WTC11 (cell line): ENCODE results near the gene TBC1D24. TPM values are rescaled to one million over a fixed set of nuclear protein-coding genes. Genes with fewer than 3 reads are reported as not detected.

Experiments
- ARID4B ChIP-seq: sonication (generic); formaldehyde crosslinking; IDR thresholded peaks from 2 replicates; pipeline ENCODE4 v1.8.0; 2023; ENCODE audit warnings: missing genetic modification reagents, mild to moderate bottlenecking, borderline replicate concordance
- ATF2 ChIP-seq: sonication (generic); formaldehyde crosslinking; IDR thresholded peaks from 2 replicates; pipeline ENCODE4 v1.8.1; 2022; ENCODE audit warnings: low read depth, missing genetic modification reagents, borderline replicate concordance
- ATF3 ChIP-seq: sonication (generic); formaldehyde crosslinking; conservative IDR thresholded peaks from 2 replicates; pipeline ENCODE4 v1.8.1; 2022; ENCODE audit warnings: mild to moderate bottlenecking, missing genetic modification reagents
- CBFB ChIP-seq: sonication (generic); formaldehyde crosslinking; IDR thresholded peaks from 2 replicates; pipeline ENCODE4 v1.8.1; 2022; ENCODE audit warnings: mild to moderate bottlenecking, low read depth, missing genetic modification reagents
- CDX4 ChIP-seq: fragments of 250-450 bp; sonication (Bioruptor Pico); IDR thresholded peaks from 2 replicates; pipeline ENCODE4 v1.9.0; 2021; ENCODE audit warnings: moderate library complexity, mild to moderate bottlenecking, inconsistent platforms, borderline replicate concordance
- CREB1 ChIP-seq: sonication (generic); formaldehyde crosslinking; IDR thresholded peaks from 2 replicates; pipeline ENCODE4 v1.8.0; 2023; ENCODE audit warnings: mild to moderate bottlenecking, missing genetic modification reagents
- GABPB1 ChIP-seq: sonication (generic); formaldehyde crosslinking; IDR thresholded peaks from 2 replicates; pipeline ENCODE4 v1.8.1; 2023; ENCODE audit warnings: mild to moderate bottlenecking, missing genetic modification reagents
- GTF2I ChIP-seq: fragments of 250-450 bp; sonication (Bioruptor Pico); conservative IDR thresholded peaks from 2 replicates; pipeline ENCODE4 v1.4.0; 2021; ENCODE audit warnings: mild to moderate bottlenecking
- JUN ChIP-seq: sonication (generic); formaldehyde crosslinking; IDR thresholded peaks from 2 replicates; pipeline ENCODE4 v1.8.0; 2023; ENCODE audit warnings: mild to moderate bottlenecking, missing genetic modification reagents
- KAT7 ChIP-seq: sonication (generic); formaldehyde crosslinking; IDR thresholded peaks from 2 replicates; pipeline ENCODE4 v1.8.1; 2023; ENCODE audit warnings: missing genetic modification reagents, mild to moderate bottlenecking, borderline replicate concordance
- MXD4 ChIP-seq: fragments of 250-450 bp; sonication (Bioruptor Pico); IDR thresholded peaks from 2 replicates; pipeline ENCODE4 v1.8.0; 2021; ENCODE audit warnings: mild to moderate bottlenecking, moderate library complexity, borderline replicate concordance
- MYBL2 ChIP-seq: sonication (generic); formaldehyde crosslinking; IDR thresholded peaks from 2 replicates; pipeline ENCODE4 v1.8.1; 2023; ENCODE audit warnings: mild to moderate bottlenecking, moderate library complexity, missing genetic modification reagents
- NFATC4 ChIP-seq: fragments of 250-450 bp; sonication (Bioruptor Pico); IDR thresholded peaks from 2 replicates; pipeline ENCODE4 v1.9.0; 2021; ENCODE audit warnings: mild to moderate bottlenecking
- NFYB ChIP-seq: sonication (generic); formaldehyde crosslinking; conservative IDR thresholded peaks from 2 replicates; pipeline ENCODE4 v1.8.0; 2022; ENCODE audit warnings: low read depth, missing genetic modification reagents
- OVOL2 ChIP-seq: fragments of 250-450 bp; sonication (Bioruptor Pico); IDR thresholded peaks from 2 replicates; pipeline ENCODE4 v1.9.0; 2021; ENCODE audit warnings: mild to moderate bottlenecking, borderline replicate concordance
- PREB ChIP-seq: sonication (generic); formaldehyde crosslinking; IDR thresholded peaks from 2 replicates; pipeline ENCODE4 v1.8.1; 2022; ENCODE audit warnings: mild to moderate bottlenecking, missing genetic modification reagents, moderate library complexity, borderline replicate concordance
- SOX15 ChIP-seq: fragments of 250-450 bp; sonication (Bioruptor Pico); IDR thresholded peaks from 2 replicates; pipeline ENCODE4 v1.9.0; 2021; ENCODE audit warnings: mild to moderate bottlenecking
- TCF7 ChIP-seq: sonication (generic); formaldehyde crosslinking; IDR thresholded peaks from 2 replicates; pipeline ENCODE4 v1.8.0; 2022; ENCODE audit warnings: mild to moderate bottlenecking, low read depth, missing genetic modification reagents, moderate library complexity
- TEAD1 ChIP-seq: sonication (generic); formaldehyde crosslinking; IDR thresholded peaks from 2 replicates; pipeline ENCODE4 v1.8.0; 2022; ENCODE audit warnings: mild to moderate bottlenecking, missing genetic modification reagents
- USF2 ChIP-seq: sonication (generic); formaldehyde crosslinking; IDR thresholded peaks from 2 replicates; pipeline ENCODE4 v1.8.1; 2023; ENCODE audit warnings: mild to moderate bottlenecking, missing genetic modification reagents, moderate library complexity
- ZNF263 ChIP-seq: sonication (generic); formaldehyde crosslinking; IDR thresholded peaks from 2 replicates; pipeline ENCODE4 v1.8.1; 2022; ENCODE audit warnings: low read depth, mild to moderate bottlenecking, moderate library complexity, missing genetic modification reagents
- ZNF416 ChIP-seq: fragments of 250-450 bp; sonication (Bioruptor Pico); IDR thresholded peaks from 2 replicates; pipeline ENCODE4 v1.9.0; 2021; ENCODE audit warnings: mild to moderate bottlenecking, inconsistent platforms
- ZNF423 ChIP-seq: fragments of 250-450 bp; sonication (Bioruptor Pico); IDR thresholded peaks from 2 replicates; pipeline ENCODE4 v2.1.2; 2022; ENCODE audit warnings: mild to moderate bottlenecking, moderate library complexity
- ZNF532 ChIP-seq: fragments of 250-450 bp; sonication (Bioruptor Pico); IDR thresholded peaks from 2 replicates; pipeline ENCODE4 v1.9.0; 2021; ENCODE audit warnings: mild to moderate bottlenecking, borderline replicate concordance
- total RNA-seq: library from RNA; stranded (reverse); gene quantifications from 3 replicates; pipeline ENCODE4 v1.2.3, GENCODE V29; 2021

Gene TBC1D24
- total RNA-seq, 1 experiment from 2014 or later: 21.0 TPM

- TF ChIP-seq ATF2 (no peak), ARID4B (no peak), GABPB1 (CRISPR knock-in tag) (no peak), ZNF532 (no peak), TEAD1 (CRISPR knock-in tag) (no peak), MYBL2 (no peak), TCF7 (CRISPR knock-in tag) (no peak), GTF2I (CRISPR knock-in tag) (no peak), CBFB (CRISPR knock-in tag) (no peak), ZNF423 (no peak), SOX15 (CRISPR knock-in tag) (no peak), USF2 (CRISPR knock-in tag) (no peak), OVOL2 (CRISPR knock-in tag) (no peak), NFATC4 (CRISPR knock-in tag) (no peak), NFYB (CRISPR knock-in tag) (no peak), ZNF416 (no peak), ZNF263 (CRISPR knock-in tag) (no peak), CDX4 (CRISPR knock-in tag) (no peak), CREB1 (CRISPR knock-in tag) (no peak), KAT7 (peak; percentile 44; the same call in 1 of the 2 replicates), MXD4 (CRISPR knock-in tag) (no peak), ATF3 (CRISPR knock-in tag) (no peak), JUN (no peak), PREB (no peak)
These were observed 3.1 kb upstream of the TBC1D24 start (continued) for GRCh38 chr16:2471653-2472487.
